CD4-positive, alpha-beta T cell treated with Interleukin-6 at 100 ng/mL for 8 hours (primary cell): Measurements from ENCODE around the gene C1QTNF3.
"Not testable (repeated sequence)": the region's sequence is repeated elsewhere in the genome, so short reads cannot be mapped to it uniquely, and the experiment has no call there.

Experiments
- DNase-seq: peaks from one replicate; pipeline ENCODE4 v3.0.0-alpha.2; 2020; ENCODE audit warnings: mixed read lengths, low spot score

The C1QTNF3 gene, protein sequence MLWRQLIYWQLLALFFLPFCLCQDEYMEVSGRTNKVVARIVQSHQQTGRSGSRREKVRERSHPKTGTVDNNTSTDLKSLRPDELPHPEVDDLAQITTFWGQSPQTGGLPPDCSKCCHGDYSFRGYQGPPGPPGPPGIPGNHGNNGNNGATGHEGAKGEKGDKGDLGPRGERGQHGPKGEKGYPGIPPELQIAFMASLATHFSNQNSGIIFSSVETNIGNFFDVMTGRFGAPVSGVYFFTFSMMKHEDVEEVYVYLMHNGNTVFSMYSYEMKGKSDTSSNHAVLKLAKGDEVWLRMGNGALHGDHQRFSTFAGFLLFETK

DNA sequence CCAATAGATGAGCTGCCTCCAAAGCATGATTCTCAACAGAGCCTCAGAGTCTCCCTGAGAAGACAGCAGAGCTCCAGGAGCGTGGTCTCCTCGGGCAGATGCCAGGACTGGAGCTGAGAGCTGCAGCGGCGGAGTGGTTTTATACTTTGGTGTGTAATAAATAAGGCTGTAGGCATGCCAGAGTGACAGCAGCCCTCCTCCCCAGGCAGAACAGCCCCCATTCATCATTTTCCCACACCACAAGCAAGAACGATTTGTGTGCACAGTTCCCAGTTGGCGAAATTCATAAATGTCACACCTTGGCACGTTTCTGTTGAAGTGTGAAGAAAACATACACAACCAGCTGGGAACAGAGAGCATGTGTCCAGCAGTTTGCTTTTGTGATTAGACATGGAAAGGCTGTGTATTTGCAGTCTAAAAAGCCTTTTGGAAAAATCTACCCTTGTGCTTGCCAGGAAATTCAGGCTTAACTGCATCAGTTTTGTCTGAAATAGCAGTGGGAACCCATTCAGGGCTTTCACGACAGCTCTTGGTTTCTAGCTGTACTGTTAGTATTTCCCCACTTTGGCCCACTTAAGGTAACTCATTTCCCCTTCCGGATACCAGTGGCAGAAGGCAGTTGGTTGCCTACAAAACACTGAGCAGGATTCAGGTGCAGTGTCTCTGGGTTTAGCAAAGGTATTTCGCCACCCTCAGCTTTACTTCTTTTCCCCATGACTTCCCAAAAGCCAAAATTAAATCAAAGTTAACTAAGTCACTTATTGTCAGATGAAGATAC, at the start of gene C1QTNF3:
Gene C1QTNF3 (minus strand): TSS at position 115 of the 778 bp plus-strand sequence. CDS start 88 bp downstream, at position 27.
- no peak for DNase-seq

GRCh38 chr5:34091039-34091438, 48.0 kb upstream of the C1QTNF3 start:
- DNase-seq, result not testable (repeated sequence)

GRCh38 chr5:34089802-34090201, 46.8 kb upstream of the C1QTNF3 start:
- not testable (repeated sequence) for DNase-seq

DNA sequence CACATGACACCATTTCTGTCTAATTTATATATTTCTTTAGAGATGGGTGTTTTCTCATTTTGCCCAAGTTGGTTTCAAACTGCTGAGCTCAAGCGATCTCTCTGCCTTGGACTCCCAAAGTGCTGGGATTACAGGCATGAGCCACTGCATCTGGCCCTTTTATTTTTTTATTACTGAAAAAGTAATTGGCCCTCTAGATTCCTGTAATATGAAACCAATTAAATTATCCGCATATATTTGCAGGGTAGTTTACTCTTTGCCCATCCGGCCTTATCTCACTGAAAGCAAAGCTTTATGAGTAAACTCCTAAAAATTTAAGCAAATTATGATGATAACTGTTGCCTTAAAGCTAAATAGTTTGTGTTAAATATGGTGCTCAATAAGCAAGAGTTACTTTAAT, 44.7 kb upstream of the C1QTNF3 start:
- not testable (repeated sequence) for DNase-seq

- not testable (repeated sequence) for DNase-seq
Observed at GRCh38 chr5:34083898-34084297, 40.9 kb upstream of the C1QTNF3 start.

- not testable (repeated sequence) for DNase-seq
Observed at GRCh38 chr5:34079505-34079904, 36.5 kb upstream of the C1QTNF3 start.

DNA sequence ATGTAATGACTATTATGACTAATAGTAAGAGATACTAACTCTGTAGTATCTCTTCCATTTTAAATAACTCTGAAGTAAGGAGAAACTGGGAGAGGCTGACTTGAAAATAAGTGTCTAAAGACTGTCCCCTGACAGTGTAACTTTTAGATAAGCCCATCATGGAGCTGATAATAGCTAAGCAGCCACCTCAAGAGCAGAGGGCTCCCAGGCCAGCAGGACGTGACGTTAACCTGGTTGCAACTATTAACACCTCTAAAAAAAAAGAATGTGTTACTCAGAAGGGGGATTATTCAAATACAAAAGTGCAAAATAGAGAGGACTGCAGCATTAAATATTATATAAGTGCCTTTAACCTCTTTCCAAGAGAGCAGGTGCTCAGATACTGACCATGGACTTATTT, 34.6 kb upstream of the C1QTNF3 start:
- not testable (repeated sequence) for DNase-seq

DNA sequence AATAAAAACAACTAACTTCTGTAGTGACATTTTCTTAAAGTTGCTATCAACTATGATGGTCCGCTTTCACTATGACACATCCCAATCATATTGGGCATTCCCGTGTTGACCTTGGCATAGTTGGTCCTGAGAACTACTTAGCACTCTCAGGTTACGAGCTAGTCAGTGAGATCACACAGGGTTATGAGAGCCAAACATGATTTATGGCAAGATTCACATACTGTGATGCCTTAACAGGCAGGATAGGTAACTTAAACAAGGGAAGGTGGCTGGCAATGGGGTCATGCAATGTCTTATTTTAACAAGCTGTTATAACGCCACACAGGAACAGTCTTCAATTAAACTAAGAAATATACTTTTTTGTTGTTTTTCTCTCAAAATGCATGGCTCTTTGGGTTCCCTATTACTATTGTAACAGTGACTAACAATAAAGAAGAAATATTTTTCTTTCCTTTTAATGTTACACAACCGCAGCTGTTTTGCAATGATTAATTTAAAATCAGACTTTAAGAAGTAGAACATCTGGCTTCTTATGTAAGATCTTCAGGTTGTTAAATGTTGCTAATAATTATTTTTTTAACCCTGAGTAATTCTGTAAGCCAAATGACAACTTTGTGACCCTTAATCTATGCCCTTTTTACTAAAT, 33.8 kb upstream of the C1QTNF3 start:
- DNase-seq, result not testable (repeated sequence)

DNA sequence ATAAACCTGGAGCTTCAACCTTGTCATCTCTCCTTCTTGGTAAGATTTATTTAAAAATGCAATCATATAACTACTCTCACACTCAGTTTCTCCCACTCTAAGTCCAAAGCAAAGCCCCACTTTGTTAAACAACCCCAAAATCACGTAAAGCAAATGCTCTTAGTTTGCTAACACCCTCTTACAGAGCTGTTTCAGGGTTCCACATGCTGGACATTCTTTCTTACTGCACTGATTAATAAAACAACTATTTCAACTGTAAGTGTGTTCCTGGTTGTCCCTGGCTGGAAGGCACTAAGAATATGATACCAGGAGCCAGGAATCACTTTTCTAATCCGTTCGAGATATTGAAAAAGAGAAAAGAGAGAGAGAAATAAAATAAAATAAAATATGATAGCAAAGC, 31.5 kb upstream of the C1QTNF3 start:
- not testable (repeated sequence) for DNase-seq

- DNase-seq, result not testable (repeated sequence)
Observed at GRCh38 chr5:34074071-34074470, 31.1 kb upstream of the C1QTNF3 start.

- DNase-seq, result not testable (repeated sequence)
Observed at GRCh38 chr5:34070626-34071025, 27.6 kb upstream of the C1QTNF3 start.

DNA sequence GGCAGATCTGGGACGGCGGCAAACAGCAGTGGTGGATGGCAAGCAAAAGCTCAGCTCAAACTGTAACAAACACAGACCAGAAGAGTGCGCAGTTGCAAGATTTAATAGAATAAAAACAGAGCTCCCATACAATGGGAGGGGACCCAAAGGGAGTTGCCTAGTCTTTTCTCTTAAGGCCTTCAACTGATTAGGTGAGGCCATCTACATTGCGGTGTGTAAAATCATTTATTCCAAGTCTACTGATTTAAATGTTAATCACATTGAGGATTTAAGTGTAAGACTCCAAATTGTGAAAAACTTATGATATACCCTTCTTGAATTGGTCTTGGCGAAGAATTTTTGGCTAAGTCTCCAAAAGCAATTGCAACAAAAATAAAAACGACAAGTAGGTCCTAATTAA, 21.6 kb upstream of the C1QTNF3 start:
- no peak for DNase-seq

DNA sequence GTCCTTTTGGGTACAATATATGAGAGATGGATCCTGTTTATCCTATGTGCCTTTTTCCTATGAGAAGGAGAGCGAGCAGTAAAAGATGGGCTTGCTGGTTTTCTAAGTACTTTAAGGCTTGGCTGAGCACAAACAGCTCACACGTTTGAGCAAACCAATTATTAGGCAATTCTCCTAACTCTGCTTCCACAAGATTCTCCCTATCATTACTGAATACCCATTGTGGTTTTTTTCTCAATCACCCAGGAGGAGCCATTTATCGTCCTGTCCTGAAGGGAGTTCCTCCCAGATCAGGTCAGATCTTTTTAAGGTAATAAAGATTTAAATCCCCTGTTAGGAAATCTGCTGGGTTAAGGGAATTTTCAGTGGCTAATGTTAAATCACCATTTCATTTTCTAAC, 19.4 kb upstream of the C1QTNF3 start:
- no peak for DNase-seq

DNA sequence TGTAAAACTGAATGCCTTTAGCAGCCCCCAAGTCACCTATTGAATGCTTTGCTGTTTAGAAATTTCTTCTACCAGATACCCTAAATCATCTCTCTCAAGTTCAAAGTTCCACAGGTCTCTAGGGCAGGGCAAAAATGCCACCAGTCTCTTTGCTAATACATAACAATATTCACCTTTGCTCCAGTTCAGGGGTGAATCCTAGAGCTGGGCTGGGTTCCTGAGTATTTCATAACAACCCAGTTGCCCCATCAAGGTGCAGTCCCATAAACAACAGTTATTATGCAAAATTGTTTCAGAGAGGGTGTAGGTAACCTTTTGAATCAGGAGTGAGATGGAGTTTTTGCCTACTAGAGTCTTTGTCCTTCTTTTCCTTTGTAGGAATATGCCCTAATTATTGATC, 19.0 kb upstream of the C1QTNF3 start:
- no peak for DNase-seq

GRCh38 chr5:34059977-34060376, 17.0 kb upstream of the C1QTNF3 start:
- DNase-seq, result no peak

DNA sequence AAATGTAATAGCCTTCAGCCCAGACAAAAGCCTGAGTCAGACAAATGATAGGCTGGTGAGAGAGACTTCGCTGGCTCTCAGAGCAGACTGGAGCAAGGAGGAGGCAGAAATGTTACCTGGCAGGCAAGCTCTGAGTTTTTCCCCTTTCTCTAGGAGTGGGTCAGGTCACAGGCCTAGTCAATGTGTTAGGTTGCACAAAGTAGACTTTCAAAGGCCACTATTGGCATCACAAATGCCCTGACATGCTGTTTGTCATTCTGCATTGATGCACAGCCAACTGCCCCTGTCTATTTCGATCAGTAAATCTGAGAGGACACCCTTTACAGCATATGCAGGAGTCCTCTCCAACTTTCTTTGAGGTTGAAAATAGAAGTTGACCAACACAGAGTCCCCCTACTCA, 15.5 kb upstream of the C1QTNF3 start:
- no peak for DNase-seq

DNA sequence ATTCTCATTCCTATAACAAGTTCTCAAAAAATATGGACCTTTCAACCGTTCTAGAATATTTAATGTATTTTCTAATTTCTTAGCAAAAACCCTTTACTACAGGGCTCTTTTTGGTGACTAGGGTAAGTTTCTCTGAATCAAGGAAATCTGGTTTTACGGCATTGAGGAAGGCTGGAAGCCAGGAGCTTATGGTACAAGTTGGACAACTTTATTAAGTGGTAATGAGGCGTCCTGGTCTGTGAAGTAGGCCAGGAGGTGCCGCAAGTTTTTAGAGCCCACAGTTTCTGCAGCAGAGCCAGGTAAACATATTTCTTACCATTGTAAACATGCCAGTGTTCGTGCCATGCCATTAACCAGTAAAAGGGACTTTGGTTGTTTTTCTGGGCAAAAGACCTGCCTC, 14.6 kb upstream of the C1QTNF3 start:
- DNase-seq, result no peak

- no peak for DNase-seq
Observed at GRCh38 chr5:34057118-34057517, 14.1 kb upstream of the C1QTNF3 start.

DNA sequence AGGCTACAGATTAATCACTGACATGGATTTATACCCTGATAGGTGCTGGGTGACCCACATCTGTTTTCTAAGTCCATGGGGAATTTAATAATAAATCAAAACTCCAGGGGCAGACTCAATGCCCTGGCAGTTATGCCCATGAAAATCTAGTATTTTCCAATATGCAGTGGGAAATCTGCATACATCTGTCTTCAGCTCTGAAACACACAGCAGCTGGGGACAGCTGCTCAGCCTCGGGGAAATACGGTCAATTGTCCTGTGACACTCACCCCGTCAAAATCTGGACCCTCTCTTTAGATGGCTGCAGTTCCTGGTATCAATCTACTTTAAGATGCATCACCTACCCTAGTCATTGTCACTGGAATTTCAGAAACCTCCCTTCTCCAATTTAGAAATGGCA, 12.7 kb upstream of the C1QTNF3 start:
- DNase-seq, result no peak

- DNase-seq, result no peak
Observed at GRCh38 chr5:34054400-34054729, 11.4 kb upstream of the C1QTNF3 start.

DNA sequence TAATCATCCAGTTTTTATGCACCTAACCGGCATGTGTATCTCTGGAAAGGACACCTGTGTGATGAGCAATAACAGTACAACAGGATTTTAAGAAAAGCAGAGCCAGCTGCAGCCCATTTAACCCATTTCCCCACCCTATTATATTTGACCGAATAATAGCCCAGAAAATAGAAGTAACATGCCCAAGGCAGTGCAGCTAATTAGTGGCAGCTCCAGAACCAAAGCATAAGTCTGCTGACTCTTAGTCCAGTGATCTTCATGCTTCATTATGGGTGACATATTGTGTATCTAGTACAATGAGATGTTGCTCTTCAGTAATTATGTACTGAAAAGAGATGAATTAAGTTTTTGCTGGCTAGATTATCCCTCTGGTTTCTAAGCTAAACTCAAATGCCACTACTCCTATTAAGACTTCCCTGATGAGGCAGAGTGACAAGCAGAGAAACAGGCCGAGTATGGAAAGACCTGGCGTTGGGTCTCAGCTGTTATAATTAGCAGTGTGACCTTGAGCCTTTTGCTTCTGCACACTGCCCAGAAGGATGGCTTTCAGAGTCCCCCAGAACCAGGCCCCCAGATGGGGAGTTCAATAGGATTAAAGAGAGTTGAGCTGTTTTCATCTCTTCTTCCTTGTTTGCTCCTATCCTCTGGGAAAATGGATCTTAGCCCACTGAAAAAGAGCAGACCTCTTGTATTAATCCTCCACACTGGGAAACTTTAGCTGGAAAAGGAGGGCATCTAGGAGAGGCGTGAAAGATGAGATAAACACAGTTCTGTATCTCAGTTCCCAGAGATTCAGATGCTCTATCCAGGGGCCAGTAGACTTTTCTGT, 10.8 kb upstream of the C1QTNF3 start:
- no peak for DNase-seq

- DNase-seq, result no peak
Observed at GRCh38 chr5:34053133-34053532, 10.1 kb upstream of the C1QTNF3 start.
